ENCODE data around the gene LDLRAD3. TPM values are rescaled to one million over a fixed set of nuclear protein-coding genes. Genes with fewer than 3 reads are reported as not detected.

The LDLRAD3 gene
- total RNA-seq, 1 donor from 2014 or later, result 7.7 TPM

DNA sequence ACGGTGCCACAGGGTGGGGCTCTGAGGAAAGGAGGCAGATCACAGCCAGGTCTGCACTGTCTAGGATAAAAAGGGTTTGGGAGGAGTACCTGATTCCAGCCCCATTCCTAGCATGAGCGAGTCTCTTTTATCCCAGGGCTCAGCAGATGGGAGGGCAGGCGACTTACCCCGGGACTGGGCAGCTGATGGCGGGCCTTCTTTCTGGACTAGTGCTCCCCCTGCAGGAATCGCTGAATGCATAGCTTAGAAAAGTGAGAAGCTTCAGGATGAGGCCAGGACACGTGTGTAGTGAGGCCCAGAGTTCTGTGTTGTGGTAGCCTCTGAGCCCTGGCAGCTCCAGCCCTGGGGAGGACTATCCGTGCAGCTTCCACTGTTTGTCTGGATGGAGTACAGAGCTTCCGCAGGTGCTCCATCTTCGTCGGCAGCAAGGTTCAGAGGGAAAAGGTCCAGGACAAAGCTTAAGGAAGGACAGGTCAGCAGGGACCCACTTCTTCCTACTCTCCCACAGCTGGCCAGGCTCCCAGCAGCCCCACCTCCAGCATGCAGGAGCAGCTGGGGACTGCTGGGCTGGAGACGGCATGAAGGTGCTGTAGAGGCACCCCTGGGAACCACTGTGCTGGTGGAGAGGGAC is 315.0 kb downstream of the LDLRAD3 start:
- intact Hi-C loops (cut with DNase I), result loop anchor here (5.0 kb wide), 1 partner anchor 642 kb away; the partner anchor contains the start of gene FJX1
- H3K4me3 ChIP-seq, result no peak overlapping the region
- no peak overlapping the region for H3K27ac ChIP-seq
- H3K27me3 ChIP-seq (ENCODE audit: low read depth), result peaks cover 4% of the 10 kb centered on the region
- peaks cover 4% of the 10 kb centered on the region for H3K9me3 ChIP-seq
- TF ChIP-seq CTCF (IDR thresholded peaks at IDR 0.05), result peak; percentile 61
- no peaks in the 10 kb centered on the region for H3K4me1 ChIP-seq
- DNase-seq, result no peak
- peak; percentile 83 to 84 for ATAC-seq
- H3K36me3 ChIP-seq, result no peaks in the 10 kb centered on the region

DNA sequence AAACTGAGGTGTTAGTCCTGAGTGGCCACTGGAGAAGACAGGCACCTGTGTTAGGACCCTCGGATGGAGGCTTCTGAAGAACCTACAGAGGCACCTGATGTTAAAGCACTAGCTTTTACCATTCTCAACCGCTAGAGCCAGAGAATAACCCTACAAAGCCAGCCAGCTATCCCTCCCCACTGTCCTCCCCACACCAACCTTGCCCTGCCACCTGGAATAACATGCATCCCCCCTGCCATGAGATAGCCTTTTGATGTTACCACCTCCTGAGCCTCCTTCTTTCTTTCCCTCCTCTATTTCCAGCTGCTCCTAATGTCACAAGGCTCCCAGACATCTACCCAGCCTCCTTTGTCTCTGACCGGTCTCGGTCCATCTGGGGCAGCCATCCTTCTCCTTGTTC is 317.2 kb downstream of the LDLRAD3 start:
- Histone ChIP-seq H3K27ac (no peak overlapping the region), H3K9me3 (peaks cover 2% of the 10 kb centered on the region)

GRCh38 chr11:36264011-36264972 is 320.4 kb downstream of the LDLRAD3 start:
- intact Hi-C loops (cut with DNase I), result no loop called here
- Histone ChIP-seq H3K27me3 (ENCODE audit: low read depth) (peaks cover 4% of the 10 kb centered on the region), H3K9me3 (no peaks in the 10 kb centered on the region), H3K4me3 (no peak overlapping the region), H3K36me3 (no peaks in the 10 kb centered on the region), H3K27ac (no peak overlapping the region), H3K4me1 (peaks cover 5% of the 10 kb centered on the region)
- no peak for ATAC-seq
- DNase-seq, result no peak
- no peak for TF ChIP-seq CTCF (IDR thresholded peaks at IDR 0.05)

More for the DNA sequence above, 317.2 kb downstream of the LDLRAD3 start:
- Histone ChIP-seq H3K36me3 (no peaks in the 10 kb centered on the region), H3K4me3 (no peak overlapping the region), H3K4me1 (peaks cover 5% of the 10 kb centered on the region), H3K27me3 (ENCODE audit: low read depth) (peaks cover 4% of the 10 kb centered on the region)
- intact Hi-C loops (cut with DNase I), result no loop called here
- DNase-seq (no peak), ATAC-seq (no peak)
- no peak for TF ChIP-seq CTCF (IDR thresholded peaks at IDR 0.05)

DNA sequence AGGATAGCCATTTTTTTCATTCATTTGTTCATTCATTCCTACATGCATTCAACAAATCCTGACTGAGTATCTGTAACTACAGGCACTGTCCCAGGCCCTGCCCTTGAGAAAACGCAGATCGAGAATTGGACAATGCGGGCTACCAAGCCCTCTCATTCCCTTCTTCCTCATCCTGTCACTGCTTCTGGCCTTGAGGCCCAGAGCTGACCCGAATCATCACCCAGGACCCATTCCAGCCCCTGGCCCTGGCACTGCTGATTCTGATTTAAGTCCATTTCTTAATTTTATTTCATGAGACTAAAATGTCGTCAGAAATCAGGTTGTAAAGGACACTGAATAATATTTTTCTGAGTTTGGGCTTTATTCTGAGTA is 321.1 kb downstream of the LDLRAD3 start:
- ATAC-seq (no peak), DNase-seq (no peak)
- no peak overlapping the region for H3K27ac ChIP-seq
- H3K27me3 ChIP-seq (ENCODE audit: low read depth), result peaks cover 4% of the 10 kb centered on the region
- intact Hi-C loops (cut with DNase I), result no loop called here
- H3K36me3 ChIP-seq, result no peaks in the 10 kb centered on the region
- H3K4me1 ChIP-seq, result peaks cover 5% of the 10 kb centered on the region
- no peak for TF ChIP-seq CTCF (IDR thresholded peaks at IDR 0.05)
- no peak overlapping the region for H3K4me3 ChIP-seq
- no peaks in the 10 kb centered on the region for H3K9me3 ChIP-seq

- no peaks in the 10 kb centered on the region for H3K9me3 ChIP-seq
- peaks cover 5% of the 10 kb centered on the region for H3K4me1 ChIP-seq
- ATAC-seq, result peak; percentile 65 to 83
- H3K36me3 ChIP-seq, result peaks cover 7% of the 10 kb centered on the region
- no peak overlapping the region for H3K27ac ChIP-seq
- peak; percentile 63 for DNase-seq
- peak; percentile 83 for TF ChIP-seq CTCF (IDR thresholded peaks at IDR 0.05)
- intact Hi-C loops (cut with DNase I), result no loop called here
- H3K4me3 ChIP-seq, result no peak overlapping the region
- H3K27me3 ChIP-seq (ENCODE audit: low read depth), result peaks cover 4% of the 10 kb centered on the region
Observed at GRCh38 chr11:36265793-36266628, 322.1 kb downstream of the LDLRAD3 start.

All from lower lobe of right lung (tissue), 2 donors.